Measurements from ENCODE around the gene RAC3. TPM values are rescaled to one million over a fixed set of nuclear protein-coding genes. Genes with fewer than 3 reads are reported as not detected.

RAC3 gene
- total RNA-seq, 3 donors from 2014 or later (not counting 1 experiment from before 2014, with no cell fraction given): 0.61 to 2.2 (median 2.1) TPM

DNA sequence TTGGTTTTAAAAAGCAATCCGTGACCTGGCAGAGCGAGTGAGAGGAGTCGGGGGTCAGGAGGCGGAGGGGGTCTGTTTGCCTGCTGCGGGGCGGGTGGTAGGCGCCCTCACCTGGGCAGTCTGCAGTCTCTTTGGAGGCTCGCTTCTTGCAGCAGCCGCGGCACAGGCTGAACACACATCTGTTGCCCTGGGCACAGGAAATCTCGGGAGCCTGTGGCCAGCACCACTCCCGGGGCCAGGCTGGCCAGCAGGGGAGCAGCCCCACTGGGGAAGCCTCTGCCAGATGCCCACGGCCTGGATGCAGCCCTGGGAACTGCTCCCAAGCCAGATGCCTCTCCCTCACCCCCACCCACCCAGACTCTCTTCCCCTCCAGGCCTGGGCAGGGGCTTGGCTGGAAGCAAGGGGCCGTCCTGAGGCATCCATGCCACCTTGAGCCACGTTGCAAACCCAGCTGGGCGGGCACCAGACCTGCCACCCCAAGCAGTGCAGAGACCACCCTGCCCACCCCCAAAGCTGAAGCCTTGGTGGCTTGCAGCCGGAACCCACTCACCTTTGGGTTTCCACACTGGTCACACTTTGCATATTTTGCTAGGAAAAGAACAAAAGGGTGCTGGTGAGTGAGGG lies 26.9 kb downstream of the RAC3 start:
- Histone ChIP-seq H3K9me3 (ENCODE audit: control insufficient read depth, insufficient read depth, low read length) (no peaks in the 10 kb centered on the region), H3K27ac (ENCODE audit: low read length) (no peak overlapping the region), H3K27me3 (ENCODE audit: control insufficient read depth, insufficient read depth, low read length) (no peaks in the 10 kb centered on the region), H3K36me3 (ENCODE audit: control insufficient read depth, insufficient read depth, low read length) (peaks cover 57% of the 10 kb centered on the region), H3K4me1 (ENCODE audit: control insufficient read depth, insufficient read depth, low read length) (peaks cover 8% of the 10 kb centered on the region), H3K4me3 (ENCODE audit: low read length) (no peak overlapping the region)
- TF ChIP-seq, protein P1, sequence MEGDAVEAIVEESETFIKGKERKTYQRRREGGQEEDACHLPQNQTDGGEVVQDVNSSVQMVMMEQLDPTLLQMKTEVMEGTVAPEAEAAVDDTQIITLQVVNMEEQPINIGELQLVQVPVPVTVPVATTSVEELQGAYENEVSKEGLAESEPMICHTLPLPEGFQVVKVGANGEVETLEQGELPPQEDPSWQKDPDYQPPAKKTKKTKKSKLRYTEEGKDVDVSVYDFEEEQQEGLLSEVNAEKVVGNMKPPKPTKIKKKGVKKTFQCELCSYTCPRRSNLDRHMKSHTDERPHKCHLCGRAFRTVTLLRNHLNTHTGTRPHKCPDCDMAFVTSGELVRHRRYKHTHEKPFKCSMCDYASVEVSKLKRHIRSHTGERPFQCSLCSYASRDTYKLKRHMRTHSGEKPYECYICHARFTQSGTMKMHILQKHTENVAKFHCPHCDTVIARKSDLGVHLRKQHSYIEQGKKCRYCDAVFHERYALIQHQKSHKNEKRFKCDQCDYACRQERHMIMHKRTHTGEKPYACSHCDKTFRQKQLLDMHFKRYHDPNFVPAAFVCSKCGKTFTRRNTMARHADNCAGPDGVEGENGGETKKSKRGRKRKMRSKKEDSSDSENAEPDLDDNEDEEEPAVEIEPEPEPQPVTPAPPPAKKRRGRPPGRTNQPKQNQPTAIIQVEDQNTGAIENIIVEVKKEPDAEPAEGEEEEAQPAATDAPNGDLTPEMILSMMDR (IDR thresholded peaks at IDR 0.05): no peak
- Mint-ChIP-seq H3K27me3 (ENCODE audit: low read depth in 2 of 2) (no peaks in the 10 kb centered on the region), H3K27ac (no peak overlapping the region), H3K4me3 (no peak overlapping the region), H3K9me3 (no peaks in the 10 kb centered on the region), H3K4me1 (peaks cover 0 to 13% of the 10 kb centered on the region in 2 donors), H3K36me3 (no peaks in the 10 kb centered on the region)
- intact Hi-C loops (cut with micrococcal nuclease): no loop called here
- 89% methylated on average over 17 of the region's 17 CpGs for WGBS (ENCODE audit: insufficient coverage)
- DNase-seq: no peak
- ATAC-seq: no peak

DNA sequence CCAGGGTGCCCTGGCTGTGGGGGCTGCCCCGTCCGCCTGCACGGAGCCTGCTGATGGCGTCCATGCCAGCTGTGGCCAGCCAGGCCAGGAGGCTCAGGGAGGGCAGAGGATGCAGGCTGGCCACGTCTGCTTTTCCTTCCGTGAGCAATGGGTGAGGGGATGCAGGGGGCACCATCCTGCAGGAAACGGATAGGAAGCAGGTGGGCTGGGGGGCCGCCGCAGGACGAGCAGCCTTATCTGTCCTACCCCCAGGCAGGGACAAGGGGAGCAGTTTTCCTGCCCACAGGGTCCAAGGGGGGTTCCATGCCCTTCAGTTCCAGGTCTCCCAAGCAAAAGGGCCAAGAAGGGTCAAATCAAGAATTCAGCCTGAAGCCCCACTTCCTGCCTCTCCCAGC lies 27.4 kb downstream of the RAC3 start:
- H3K4me1 Mint-ChIP-seq: peaks cover 0 to 13% of the 10 kb centered on the region in 2 donors
- no peak overlapping the region for H3K27ac ChIP-seq (ENCODE audit: low read length)
- H3K4me3 Mint-ChIP-seq: no peak overlapping the region
- intact Hi-C loops (cut with micrococcal nuclease): no loop called here
- H3K36me3 ChIP-seq (ENCODE audit: control insufficient read depth, insufficient read depth, low read length): peaks cover 55% of the 10 kb centered on the region
- 91% methylated on average over 10 of the region's 10 CpGs for WGBS (ENCODE audit: insufficient coverage)
- DNase-seq: no peak
- TF ChIP-seq, protein P1 (IDR thresholded peaks at IDR 0.05): no peak
- no peak overlapping the region for H3K27ac Mint-ChIP-seq
- no peaks in the 10 kb centered on the region for H3K27me3 ChIP-seq (ENCODE audit: control insufficient read depth, insufficient read depth, low read length)
- no peak overlapping the region for H3K4me3 ChIP-seq (ENCODE audit: low read length)
- peaks cover 8% of the 10 kb centered on the region for H3K4me1 ChIP-seq (ENCODE audit: control insufficient read depth, insufficient read depth, low read length)
- no peaks in the 10 kb centered on the region for H3K9me3 Mint-ChIP-seq
- H3K9me3 ChIP-seq (ENCODE audit: control insufficient read depth, insufficient read depth, low read length): no peaks in the 10 kb centered on the region
- H3K27me3 Mint-ChIP-seq (ENCODE audit: low read depth in 2 of 2): no peaks in the 10 kb centered on the region
- ATAC-seq: no peak
- no peaks in the 10 kb centered on the region for H3K36me3 Mint-ChIP-seq

DNA sequence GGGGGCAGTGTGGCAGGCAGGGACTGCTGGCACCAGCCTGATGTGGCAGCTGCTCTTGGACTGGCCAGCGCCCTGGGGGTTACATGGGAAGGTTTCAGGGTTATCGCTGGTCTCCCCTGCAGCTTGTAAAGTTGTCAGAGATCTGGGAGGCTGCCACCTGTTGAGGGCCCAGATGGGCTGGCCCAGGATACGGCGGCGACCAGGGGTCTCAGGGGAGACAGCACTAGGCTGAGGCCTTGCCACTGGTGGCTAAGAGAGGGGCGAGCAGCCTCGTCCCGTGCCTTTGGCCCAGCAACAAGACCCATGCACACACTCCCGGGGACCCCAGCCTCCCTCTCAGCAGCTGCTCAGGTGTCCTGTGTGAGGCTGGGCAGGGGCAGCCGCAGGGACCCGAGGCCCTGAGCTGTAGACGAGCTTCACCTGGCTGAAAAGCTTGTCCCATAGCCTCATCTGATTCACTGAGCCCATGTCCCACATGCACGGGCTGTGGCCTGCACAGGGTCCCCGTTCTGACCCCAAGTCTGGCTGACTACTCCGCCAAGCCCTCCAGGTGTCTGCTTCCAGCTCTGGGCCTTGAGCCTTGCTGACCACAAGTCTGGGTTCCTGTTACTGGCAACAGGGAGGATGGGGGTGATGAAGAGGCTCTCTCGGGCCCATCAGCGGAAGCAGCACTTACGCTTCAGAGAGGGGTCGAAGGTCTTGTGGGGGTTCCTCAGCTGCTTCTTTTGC lies 28.0 kb downstream of the RAC3 start:
- Histone ChIP-seq H3K36me3 (ENCODE audit: control insufficient read depth, insufficient read depth, low read length) (peaks cover 50% of the 10 kb centered on the region), H3K4me3 (ENCODE audit: low read length) (no peak overlapping the region), H3K27me3 (ENCODE audit: control insufficient read depth, insufficient read depth, low read length) (no peaks in the 10 kb centered on the region), H3K27ac (ENCODE audit: low read length) (no peak overlapping the region), H3K9me3 (ENCODE audit: control insufficient read depth, insufficient read depth, low read length) (no peaks in the 10 kb centered on the region), H3K4me1 (ENCODE audit: control insufficient read depth, insufficient read depth, low read length) (peaks cover 12% of the 10 kb centered on the region)
- Mint-ChIP-seq H3K36me3 (no peaks in the 10 kb centered on the region), H3K27me3 (ENCODE audit: low read depth in 2 of 2) (no peaks in the 10 kb centered on the region), H3K27ac (no peak overlapping the region), H3K9me3 (no peaks in the 10 kb centered on the region), H3K4me3 (no peak overlapping the region), H3K4me1 (peaks cover 0 to 14% of the 10 kb centered on the region in 2 donors)
- TF ChIP-seq, protein P1 (IDR thresholded peaks at IDR 0.05): no peak
- DNase-seq (no peak), ATAC-seq (no peak)
- WGBS (ENCODE audit: insufficient coverage): 91% methylated on average over 19 of the region's 19 CpGs
- intact Hi-C loops (cut with micrococcal nuclease): no loop called here
